Kidney (tissue), 14 donors: ENCODE measurements around the gene NHLRC1. TPM values are rescaled to one million over a fixed set of nuclear protein-coding genes. Genes with fewer than 3 reads are reported as not detected.

Source experiments
- DNase-seq, 5 donors: peaks; one replicate each; pipeline ENCODE4 v3.0.0-alpha.2; 2013 to 2020
- FAIRE-seq: peaks from 2 replicates; lab custom pipeline; 2012; peaks lifted over from hg19 to GRCh38; lab: Jason Lieb, UNC
- H3K27ac ChIP-seq, 2 donors: one replicate each; pipeline ENCODE4 v1.7.0; 2013; ENCODE audit warnings: low read depth in 2 of 2, low read length in 2 of 2, inconsistent platforms in 1 of 2
- H3K27me3 ChIP-seq: one replicate; pipeline ENCODE4 v1.7.1; 2013; ENCODE audit warnings: low read length, inconsistent platforms; ENCODE audit not compliant: control insufficient read depth, insufficient read depth
- H3K36me3 ChIP-seq, 3 donors: one replicate each; pipeline versions ENCODE4 v1.7.0 to v1.7.1; 2013; ENCODE audit warnings: low read length in 3 of 3, control low read depth in 1 of 3, inconsistent platforms in 1 of 3; ENCODE audit not compliant: insufficient read depth in 3 of 3, control insufficient read depth in 2 of 3
- H3K4me1 ChIP-seq, 3 donors: one replicate each; pipeline versions ENCODE4 v1.7.0 to v1.7.1; 2013; ENCODE audit warnings: low read length in 3 of 3, inconsistent platforms in 1 of 3, low read depth in 1 of 3; ENCODE audit not compliant: control insufficient read depth in 2 of 3, insufficient read depth in 2 of 3
- H3K4me3 ChIP-seq, 3 donors: one replicate each; pipeline versions ENCODE4 v1.7.0 to v1.8.1; 2013; ENCODE audit warnings: low read length in 3 of 3, control low read depth in 1 of 3, inconsistent platforms in 1 of 3
- H3K9ac ChIP-seq, 3 donors: one replicate each; pipeline versions ENCODE4 v1.7.0 to v1.7.1; 2013; ENCODE audit warnings: low read length in 3 of 3, control low read depth in 1 of 3, inconsistent platforms in 1 of 3
- H3K9me3 ChIP-seq, 3 donors: one replicate each; pipeline versions ENCODE4 v1.7.0 to v1.7.1; 2013; ENCODE audit warnings: low read length in 3 of 3, control low read depth in 1 of 3, inconsistent platforms in 1 of 3; ENCODE audit not compliant: control insufficient read depth in 2 of 3, insufficient read depth in 1 of 3
- intact Hi-C: fragments of 100-400 bp; cut with DNase I; formaldehyde crosslinking; loops from one replicate; pipeline ENCODE4 v1.11.1; 2022
- polyA plus RNA-seq: library from polyadenylated mRNA; stranded (reverse); fragments of 350-450 nt; fragmentation: Illumina TruSeq; extraction: RNeasy Lipid Tissue Mini Kit (QIAGEN cat#74804); gene quantifications from one replicate; pipeline ENCODE4 v1.2.3, GENCODE V29; 2014; ENCODE audit warnings: low read depth, low replicate concordance; ENCODE audit not compliant: insufficient read depth
- total RNA-seq: library from RNA; stranded (reverse); fragmentation: NEBNext Ultra II Directional; extraction: Animal tissue kit (Norgen Biotek cat#: 25700); gene quantifications from one replicate; pipeline ENCODE4 v1.2.1, GENCODE V29; 2021
- TF ChIP-seq, protein P1 (sequence below): IDR thresholded peaks from 3 replicates; pipeline ENCODE4 v1.5.1; 2012; ENCODE audit warnings: mild to moderate bottlenecking, moderate library complexity, borderline replicate concordance; ENCODE audit not compliant: insufficient read depth; ENCODE audit errors: extremely low read depth
- donor health status: control.
- donor health status: control.
- donor health status: control.
- donor health status: control.
- donor health status: control.
- donor health status: DM: yes; HTN: yes; CAD: no.
- donor health status: Normal renal cell carcinoma (clear cell type).

The NHLRC1 gene
- total and polyA plus RNA-seq, 2 donors from 2014 or later, result 1.8 to 2.0 TPM

DNA sequence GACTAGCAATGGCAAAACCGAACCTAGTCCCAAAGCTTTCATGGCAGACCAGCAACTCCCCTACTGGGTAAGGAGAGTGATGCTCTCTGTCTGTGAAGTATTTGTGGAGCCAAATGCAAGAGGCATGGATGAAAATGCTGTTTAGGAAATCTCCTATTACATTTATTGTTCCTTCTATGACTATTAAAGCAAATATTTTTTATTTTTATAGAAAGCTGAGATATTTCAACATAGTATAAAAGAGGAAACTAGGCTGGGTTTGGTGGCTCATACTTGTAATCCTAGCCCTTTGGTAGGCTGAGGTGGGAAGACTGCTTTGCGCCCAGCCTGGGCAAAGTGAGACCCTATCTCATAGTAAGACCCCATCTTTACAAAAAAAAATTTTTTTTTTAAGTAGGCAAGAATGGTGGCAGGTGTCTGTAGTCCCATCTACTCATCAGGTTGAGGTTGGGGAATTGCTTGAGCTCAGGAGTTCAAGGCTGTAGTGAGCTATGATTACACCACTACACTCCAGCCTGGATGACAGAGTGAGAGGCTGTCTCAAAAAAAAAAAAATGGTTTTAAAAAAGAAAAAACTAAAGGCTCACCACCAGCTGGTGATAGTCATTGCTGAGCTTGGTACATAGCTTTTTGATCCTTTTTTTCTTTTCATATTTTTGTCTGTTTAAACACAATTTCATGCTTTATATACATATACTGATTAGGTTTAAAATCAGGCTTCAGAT is 44.0 kb upstream of the NHLRC1 start:
- H3K9me3 ChIP-seq, result peaks cover 0 to 2% (median 0%) of the 10 kb centered on the region in 3 donors
- H3K9ac ChIP-seq, result no peak overlapping the region
- no peak overlapping the region for H3K27ac ChIP-seq
- TF ChIP-seq, protein P1, sequence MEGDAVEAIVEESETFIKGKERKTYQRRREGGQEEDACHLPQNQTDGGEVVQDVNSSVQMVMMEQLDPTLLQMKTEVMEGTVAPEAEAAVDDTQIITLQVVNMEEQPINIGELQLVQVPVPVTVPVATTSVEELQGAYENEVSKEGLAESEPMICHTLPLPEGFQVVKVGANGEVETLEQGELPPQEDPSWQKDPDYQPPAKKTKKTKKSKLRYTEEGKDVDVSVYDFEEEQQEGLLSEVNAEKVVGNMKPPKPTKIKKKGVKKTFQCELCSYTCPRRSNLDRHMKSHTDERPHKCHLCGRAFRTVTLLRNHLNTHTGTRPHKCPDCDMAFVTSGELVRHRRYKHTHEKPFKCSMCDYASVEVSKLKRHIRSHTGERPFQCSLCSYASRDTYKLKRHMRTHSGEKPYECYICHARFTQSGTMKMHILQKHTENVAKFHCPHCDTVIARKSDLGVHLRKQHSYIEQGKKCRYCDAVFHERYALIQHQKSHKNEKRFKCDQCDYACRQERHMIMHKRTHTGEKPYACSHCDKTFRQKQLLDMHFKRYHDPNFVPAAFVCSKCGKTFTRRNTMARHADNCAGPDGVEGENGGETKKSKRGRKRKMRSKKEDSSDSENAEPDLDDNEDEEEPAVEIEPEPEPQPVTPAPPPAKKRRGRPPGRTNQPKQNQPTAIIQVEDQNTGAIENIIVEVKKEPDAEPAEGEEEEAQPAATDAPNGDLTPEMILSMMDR, result no peak
- H3K4me1 ChIP-seq, result no peaks in the 10 kb centered on the region
- FAIRE-seq (no peak), DNase-seq (no peak)
- intact Hi-C loops, result no loop called here
- H3K27me3 ChIP-seq, result no peaks in the 10 kb centered on the region
- H3K4me3 ChIP-seq, result no peak overlapping the region
- H3K36me3 ChIP-seq, result peaks cover 1 to 11% (median 3%) of the 10 kb centered on the region in 3 donors

DNA sequence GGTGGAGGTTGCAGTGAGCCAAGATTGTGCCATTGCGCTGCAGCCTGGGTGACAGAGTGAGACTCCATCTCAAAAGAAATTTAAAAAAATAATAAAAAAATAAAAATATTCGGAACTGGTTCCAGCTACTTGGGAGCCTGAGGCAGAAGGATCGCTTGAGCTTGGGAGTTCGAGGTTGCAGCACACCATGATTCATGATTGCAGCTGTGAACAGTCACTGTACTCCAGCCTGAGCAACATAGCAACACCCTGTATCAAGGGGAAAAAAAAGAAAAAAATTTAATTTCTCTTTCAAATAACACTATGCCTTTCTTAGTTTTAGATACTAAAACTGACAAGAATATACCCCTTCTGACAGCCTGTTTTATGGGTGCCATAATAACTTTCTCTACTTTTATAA is 43.3 kb upstream of the NHLRC1 start:
- peaks cover 6 to 16% (median 8%) of the 10 kb centered on the region in 3 donors for H3K36me3 ChIP-seq
- FAIRE-seq, result no peak
- H3K27ac ChIP-seq, result no peak overlapping the region

DNA sequence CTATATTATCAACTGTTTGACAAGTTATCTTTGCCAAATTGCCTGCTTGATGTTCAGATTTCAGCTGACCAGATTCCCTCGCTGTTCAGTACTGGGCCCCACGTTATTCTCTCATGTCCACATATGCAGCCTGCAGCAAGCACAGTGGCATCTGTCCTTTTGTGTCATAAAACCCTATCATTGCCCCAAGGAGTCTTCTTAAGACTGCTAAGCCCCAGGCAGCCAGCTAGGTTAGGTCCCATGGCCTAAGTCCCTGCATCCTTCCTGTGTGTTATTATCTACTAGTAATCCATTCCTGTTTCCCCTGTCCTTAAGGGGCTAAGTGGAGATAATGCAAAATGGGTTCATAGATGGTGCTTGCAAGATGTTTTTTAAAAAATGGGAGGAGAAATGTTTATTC is 39.9 kb upstream of the NHLRC1 start:
- DNase-seq, result no peak
- no peak overlapping the region for H3K27ac ChIP-seq
- H3K9me3 ChIP-seq, result no peaks in the 10 kb centered on the region
- FAIRE-seq, result no peak
- no peak overlapping the region for H3K4me3 ChIP-seq
- no peaks in the 10 kb centered on the region for H3K4me1 ChIP-seq
- H3K27me3 ChIP-seq, result no peaks in the 10 kb centered on the region
- TF ChIP-seq, protein P1, result no peak
- H3K36me3 ChIP-seq, result peaks cover 6 to 10% (median 8%) of the 10 kb centered on the region in 3 donors
- H3K9ac ChIP-seq, result no peak overlapping the region
- intact Hi-C loops, result no loop called here

More for the DNA sequence above, 43.3 kb upstream of the NHLRC1 start:
- peaks cover 0 to 2% (median 0%) of the 10 kb centered on the region in 3 donors for H3K9me3 ChIP-seq
- no peak overlapping the region for H3K4me3 ChIP-seq
- no peak overlapping the region for H3K9ac ChIP-seq
- TF ChIP-seq, protein P1, result no peak
- H3K27me3 ChIP-seq, result no peaks in the 10 kb centered on the region
- DNase-seq, result no peak
- intact Hi-C loops, result no loop called here
- no peaks in the 10 kb centered on the region for H3K4me1 ChIP-seq
